NCI-H345 treated with DMSO at 0.1 percent for 48 hours (cell line): ENCODE measurements around the gene CKS1B.
"Not testable (repeated sequence)": the region's sequence is repeated elsewhere in the genome, so short reads cannot be mapped to it uniquely, and the experiment has no call there.

Source experiments
- DNase-seq: peaks from one replicate; lab custom pipeline; 2025; ENCODE audit not compliant: unreplicated experiment; lab: John Stamatoyannopoulos, UW

Gene CKS1B

GRCh38 chr1:154962156-154962749 lies 12.2 kb upstream of the CKS1B start:
- DNase-seq, result peak; percentile 56

- DNase-seq, result no peak
These were observed 11.6 kb upstream of the CKS1B start for GRCh38 chr1:154962795-154963330.

GRCh38 chr1:154963643-154964042 lies 10.8 kb upstream of the CKS1B start:
- DNase-seq, result no peak

- DNase-seq, result no peak
These were observed 10.1 kb upstream of the CKS1B start for GRCh38 chr1:154964359-154964758.

DNA sequence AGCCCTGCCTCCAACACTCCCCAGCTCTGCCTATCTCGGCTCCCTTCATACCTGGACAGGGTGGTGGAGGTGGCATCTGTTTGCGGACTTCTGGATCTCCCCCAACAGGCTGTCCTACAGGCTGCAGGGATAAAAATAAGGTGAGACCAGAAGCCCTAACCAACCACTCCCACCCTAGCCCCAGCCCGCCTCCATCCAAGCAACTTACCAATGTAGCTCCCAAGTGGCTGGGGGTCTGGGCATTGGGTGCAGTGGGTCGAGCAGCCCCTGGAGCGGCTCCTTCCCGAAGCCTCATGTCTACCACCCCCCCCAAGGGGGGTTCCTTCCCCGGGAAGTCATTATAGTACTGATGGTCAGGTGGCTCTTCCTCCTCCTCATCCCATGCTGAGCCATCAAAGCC lies 8.4 kb upstream of the CKS1B start:
- DNase-seq, result no peak

DNA sequence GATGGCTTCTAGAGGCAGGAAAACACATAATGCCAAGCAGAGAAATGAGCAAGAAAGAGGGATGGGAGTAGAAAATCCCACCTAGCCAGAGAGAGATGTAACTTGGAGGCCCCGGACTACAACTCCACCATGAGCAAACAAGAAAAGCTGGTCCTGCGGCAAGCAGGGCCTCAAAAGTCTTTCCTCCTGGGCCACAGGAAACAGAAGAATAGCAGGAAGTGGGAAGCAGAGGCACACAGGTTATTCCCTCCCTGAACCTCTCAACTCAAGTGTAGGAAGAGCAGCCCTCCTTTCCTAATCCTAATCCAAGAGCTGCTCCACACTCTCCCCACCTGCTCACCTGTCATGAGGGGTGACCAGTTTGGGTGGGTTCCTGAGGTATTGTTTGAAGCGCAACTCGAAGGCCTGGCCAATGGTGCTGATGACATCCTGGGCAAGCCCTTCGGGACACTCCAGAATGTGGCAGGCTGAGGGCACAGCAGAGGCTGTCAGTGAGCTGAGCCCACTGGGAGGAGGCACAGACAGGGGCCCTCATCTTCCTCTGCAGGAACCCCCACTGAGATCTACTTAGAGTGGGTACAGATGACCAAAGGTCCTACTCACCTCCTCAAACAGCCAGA lies 7.0 kb upstream of the CKS1B start:
- no peak for DNase-seq

- DNase-seq, result no peak
These were observed 5.8 kb upstream of the CKS1B start for GRCh38 chr1:154968731-154969130.

- DNase-seq, result no peak
These were observed 5.2 kb upstream of the CKS1B start for GRCh38 chr1:154969246-154969645.

- DNase-seq, result no peak
These were observed 4.5 kb upstream of the CKS1B start for GRCh38 chr1:154969860-154970452.

DNA sequence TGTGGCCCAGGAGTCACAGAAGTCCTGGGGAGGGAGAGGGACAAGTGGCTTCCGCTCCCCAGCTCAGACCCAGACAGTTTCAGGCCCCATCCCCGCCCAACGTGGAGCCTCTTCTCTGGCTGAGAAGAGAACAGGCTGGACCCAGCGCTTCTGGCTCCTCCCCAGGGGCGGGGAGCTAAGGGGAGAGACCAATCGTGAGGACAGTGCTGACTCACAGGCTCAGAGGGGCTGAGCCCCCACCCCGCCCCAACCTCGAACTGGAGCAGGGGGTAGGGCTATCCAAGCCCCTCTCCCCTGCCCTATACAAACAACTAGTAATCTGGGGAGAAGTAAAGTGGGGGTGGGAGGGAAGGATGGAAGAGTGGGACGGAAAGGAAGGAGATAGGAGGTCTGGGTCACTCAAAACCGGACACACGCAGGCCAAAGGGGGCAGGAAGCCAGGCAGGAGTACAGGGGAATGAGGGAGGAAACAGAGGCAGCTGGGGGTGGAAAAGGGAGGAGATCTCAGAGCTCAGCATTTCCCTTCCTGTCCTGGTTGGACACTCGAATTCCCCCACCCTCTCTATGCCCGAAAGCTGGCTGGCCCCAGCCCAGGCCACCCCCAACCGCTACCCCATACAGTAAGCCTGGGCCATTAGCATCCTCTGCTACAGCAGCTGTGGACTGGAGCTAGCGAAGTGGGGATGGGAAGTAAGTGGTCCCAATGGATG lies 3.7 kb upstream of the CKS1B start, which contains the start of gene SHC1:
Gene SHC1, minus strand, starts transcription at position 117 of the 710 bp plus-strand sequence. CDS start 221 bp downstream, outside the sequence.
- no peak for DNase-seq

DNA sequence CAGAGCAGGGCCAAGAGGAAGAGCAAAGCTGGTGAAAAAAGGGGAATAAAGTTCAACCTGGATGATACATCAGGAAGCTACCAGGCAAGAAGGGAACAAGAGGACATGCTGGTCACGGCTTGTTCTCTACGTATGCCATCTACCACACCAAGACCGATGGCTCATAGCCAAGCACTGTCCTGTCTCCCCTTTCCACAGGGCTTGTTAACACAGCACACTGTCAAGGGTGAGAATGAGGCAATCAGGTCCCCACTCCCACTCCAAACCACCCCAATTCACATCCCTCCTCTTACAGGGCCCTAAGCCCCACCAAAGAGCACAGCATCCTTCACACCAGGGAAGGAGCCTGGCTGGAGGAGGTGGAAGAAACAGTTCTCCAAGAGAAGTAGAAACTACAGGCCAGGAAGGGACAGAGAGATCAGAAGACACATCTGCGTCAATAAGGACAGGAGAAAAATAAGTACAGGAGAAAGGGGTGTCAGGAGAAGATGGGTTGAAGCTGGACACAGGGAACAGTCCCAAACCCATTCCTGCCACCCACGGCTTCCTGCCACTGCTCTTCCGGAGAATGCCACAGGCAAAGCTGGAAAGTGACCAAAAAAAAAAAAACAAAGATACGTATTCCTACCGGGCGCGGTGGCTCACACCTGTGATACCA lies 3.0 kb upstream of the CKS1B start:
- DNase-seq, result no peak

DNA sequence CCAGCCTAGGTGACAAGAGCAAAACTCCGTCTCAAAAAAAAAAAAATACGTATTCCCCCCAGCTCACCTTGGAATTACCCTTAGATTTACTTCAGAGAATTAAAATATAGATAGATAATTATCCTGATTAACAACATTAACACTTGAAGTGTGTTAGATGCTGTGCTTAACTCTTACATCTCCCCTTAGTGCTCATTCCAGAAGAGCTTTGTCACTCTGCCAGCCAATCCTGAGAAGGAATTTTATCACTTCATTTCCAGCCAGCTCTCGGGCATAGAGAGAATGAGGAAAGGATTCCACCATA lies 2.3 kb upstream of the CKS1B start:
- DNase-seq, result no peak

GRCh38 chr1:154972517-154973343 lies 1.8 kb upstream of the CKS1B start:
- no peak for DNase-seq

DNA sequence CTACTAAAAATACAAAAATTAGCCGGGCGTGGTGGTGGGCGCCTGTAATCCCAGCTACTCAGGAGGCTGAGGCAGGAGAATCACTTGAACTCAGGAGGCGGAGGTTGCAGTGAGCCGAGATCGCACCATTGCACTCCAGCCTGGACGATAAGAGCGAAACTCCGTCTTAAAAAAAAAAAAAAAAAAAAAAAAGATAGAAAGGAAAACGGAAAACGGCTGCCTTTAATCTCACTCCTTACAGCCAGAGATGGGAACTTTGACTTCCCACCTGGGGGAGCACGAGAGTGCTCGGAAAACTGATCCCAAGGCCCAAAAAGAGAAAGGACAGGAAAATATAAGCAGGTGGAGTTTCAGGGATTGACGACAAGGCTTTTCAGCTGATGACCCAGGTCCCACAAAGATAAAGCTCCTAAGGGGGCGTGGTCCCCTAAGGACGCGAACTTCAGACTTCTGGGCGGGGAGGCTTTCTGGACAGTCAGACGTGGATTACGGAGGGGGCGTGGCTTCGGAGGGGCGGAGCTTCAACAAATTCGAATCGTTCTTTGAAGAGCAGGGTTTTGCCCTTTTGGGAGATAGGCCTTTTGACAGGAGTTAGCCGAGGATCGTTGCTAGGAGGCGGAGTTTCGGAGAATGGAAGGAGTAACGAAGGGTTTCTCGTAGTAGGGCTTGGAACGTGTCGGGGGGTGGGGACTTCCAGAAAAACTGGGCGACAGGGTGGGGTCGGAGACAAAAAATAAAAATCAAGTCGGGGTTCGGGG lies 958 bp upstream of the CKS1B start:
- peak; percentile 97 for DNase-seq

DNA sequence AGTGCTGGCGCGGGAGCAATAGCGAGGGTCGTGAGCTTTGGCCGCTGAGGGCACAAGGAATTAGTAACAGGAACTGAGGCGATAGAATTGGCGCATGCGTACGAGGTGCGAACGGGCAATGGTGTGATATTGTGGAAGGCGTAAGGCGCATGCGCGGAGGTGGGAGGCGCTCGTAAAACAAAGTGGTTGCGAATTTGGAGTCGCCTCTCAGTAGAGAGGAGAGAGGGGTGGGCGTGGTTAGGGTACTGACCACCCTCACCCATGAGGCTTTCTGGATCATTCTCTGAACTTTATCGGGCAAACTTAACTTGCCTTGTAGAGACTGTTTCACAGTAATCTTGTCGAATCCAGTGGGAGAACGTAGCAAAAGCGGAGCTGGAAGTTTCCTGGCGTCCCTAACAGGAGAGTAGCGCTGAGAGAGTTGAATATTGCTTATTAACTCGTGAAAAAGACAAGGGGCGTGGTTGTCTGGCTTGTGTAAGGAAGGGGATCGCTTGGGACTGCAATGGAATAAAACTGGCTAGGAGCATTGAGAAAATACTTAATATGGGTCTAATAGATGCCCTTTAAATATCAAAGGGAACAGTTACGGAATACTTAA lies 427 bp downstream of the CKS1B start:
- DNase-seq, result peak; percentile 100

GRCh38 chr1:154975409-154976059 lies 1.1 kb downstream of the CKS1B start:
- no peak for DNase-seq

DNA sequence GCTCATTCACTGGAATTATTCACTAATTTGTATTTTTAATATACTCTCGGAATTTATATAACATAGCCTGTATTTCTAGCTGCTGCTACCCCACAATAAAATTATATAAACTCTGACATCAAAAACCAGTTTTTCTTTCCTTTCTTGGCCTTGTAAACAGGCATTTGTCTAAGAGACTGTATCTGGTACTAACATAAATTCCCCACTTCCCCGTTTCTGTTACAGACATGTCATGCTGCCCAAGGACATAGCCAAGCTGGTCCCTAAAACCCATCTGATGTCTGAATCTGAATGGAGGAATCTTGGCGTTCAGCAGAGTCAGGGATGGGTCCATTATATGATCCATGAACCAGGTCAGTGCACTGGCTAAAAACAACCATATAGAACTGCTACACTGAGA lies 3.3 kb downstream of the CKS1B start:
- DNase-seq, result not testable (repeated sequence)

- DNase-seq, result no peak
These were observed 3.9 kb downstream of the CKS1B start for GRCh38 chr1:154978360-154978759.

DNA sequence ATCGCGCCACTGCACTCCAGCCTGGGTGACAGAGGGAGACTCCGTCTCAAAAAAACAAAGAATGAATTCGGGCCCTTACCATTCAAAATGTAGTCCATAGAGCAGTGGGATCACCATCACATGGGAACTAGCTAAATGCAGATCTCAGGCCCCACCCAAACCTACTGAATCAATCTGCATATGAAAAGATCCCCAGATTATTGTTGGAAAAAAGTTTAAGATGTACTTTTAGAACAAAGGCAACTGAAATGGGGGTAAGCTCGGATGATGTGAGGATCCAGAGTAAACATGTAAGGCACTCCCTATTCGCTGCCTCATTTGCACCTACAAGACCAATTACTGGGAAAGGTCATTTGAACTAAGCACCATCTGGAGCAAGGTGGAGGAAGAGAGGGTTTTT lies 7.9 kb downstream of the CKS1B start:
- no peak for DNase-seq
